ENCODE results near the gene MORF4L1.
"Not testable (repeated sequence)": the region's sequence is repeated elsewhere in the genome, so short reads cannot be mapped to it uniquely, and the experiment has no call there.

Gene MORF4L1

GRCh38 chr15:78855746-78856145 is 16.9 kb upstream of the MORF4L1 start:
- DNase-seq (ENCODE audit: low read depth in 4 of 4, low spot score in 1 of 4): no peak

GRCh38 chr15:78859971-78860719 is 12.5 kb upstream of the MORF4L1 start:
- DNase-seq (ENCODE audit: low read depth in 4 of 4, low spot score in 1 of 4): peak; percentile 47 to 67 (median 62)

- DNase-seq (ENCODE audit: low read depth in 4 of 4, low spot score in 1 of 4): not testable (repeated sequence)
These were observed 7.1 kb upstream of the MORF4L1 start for GRCh38 chr15:78865585-78865984.

- not testable (repeated sequence) for DNase-seq (ENCODE audit: low read depth in 4 of 4, low spot score in 1 of 4)
These were observed 6.7 kb upstream of the MORF4L1 start for GRCh38 chr15:78866031-78866430.

GRCh38 chr15:78866803-78867202 is 5.9 kb upstream of the MORF4L1 start:
- DNase-seq (ENCODE audit: low read depth in 4 of 4, low spot score in 1 of 4): no peak

GRCh38 chr15:78868366-78868765 is 4.3 kb upstream of the MORF4L1 start:
- no peak for DNase-seq (ENCODE audit: low read depth in 4 of 4, low spot score in 1 of 4)

GRCh38 chr15:78871483-78872127 is 1.1 kb upstream of the MORF4L1 start:
- DNase-seq (ENCODE audit: low read depth in 4 of 4, low spot score in 1 of 4): not testable (repeated sequence)

- DNase-seq (ENCODE audit: low read depth in 4 of 4, low spot score in 1 of 4): peak; percentile 71 to 87 (median 79)
These were observed 492 bp downstream of the MORF4L1 start for GRCh38 chr15:78872972-78873792.

- DNase-seq (ENCODE audit: low read depth in 4 of 4, low spot score in 1 of 4): peak in 1 of 4 experiments; percentile 14
These were observed 1.4 kb downstream of the MORF4L1 start for GRCh38 chr15:78873793-78874765.

- DNase-seq (ENCODE audit: low read depth in 4 of 4, low spot score in 1 of 4): no peak
These were observed 2.6 kb downstream of the MORF4L1 start for GRCh38 chr15:78875107-78875914.

- not testable (repeated sequence) for DNase-seq (ENCODE audit: low read depth in 4 of 4, low spot score in 1 of 4)
These were observed 4.3 kb downstream of the MORF4L1 start for GRCh38 chr15:78876954-78877353.

- DNase-seq (ENCODE audit: low read depth in 4 of 4, low spot score in 1 of 4): no peak
These were observed 5.7 kb downstream of the MORF4L1 start for GRCh38 chr15:78878356-78878755.

GRCh38 chr15:78879517-78880241 is 7.0 kb downstream of the MORF4L1 start:
- no peak for DNase-seq (ENCODE audit: low read depth in 4 of 4, low spot score in 1 of 4)

GRCh38 chr15:78880242-78880533 is 7.5 kb downstream of the MORF4L1 start:
- DNase-seq (ENCODE audit: low read depth in 4 of 4, low spot score in 1 of 4): no peak

- DNase-seq (ENCODE audit: low read depth in 4 of 4, low spot score in 1 of 4): no peak
These were observed 8.1 kb downstream of the MORF4L1 start for GRCh38 chr15:78880813-78881212.

- no peak for DNase-seq (ENCODE audit: low read depth in 4 of 4, low spot score in 1 of 4)
These were observed 9.0 kb downstream of the MORF4L1 start for GRCh38 chr15:78881681-78882080.

- no peak for DNase-seq (ENCODE audit: low read depth in 4 of 4, low spot score in 1 of 4)
These were observed 16.3 kb downstream of the MORF4L1 start for GRCh38 chr15:78889000-78889399.

GRCh38 chr15:78893538-78893937 is 20.8 kb downstream of the MORF4L1 start:
- DNase-seq (ENCODE audit: low read depth in 4 of 4, low spot score in 1 of 4): no peak

GRCh38 chr15:78895471-78895870 is 22.8 kb downstream of the MORF4L1 start:
- no peak for DNase-seq (ENCODE audit: low read depth in 4 of 4, low spot score in 1 of 4)

Data from stimulated activated CD4-positive, alpha-beta T cell treated with anti-CD3 and anti-CD28 coated beads, Interleukin-1b, Interleukin-23, amount 100 ng/mL, for 24 hours (primary cell).